ENCODE measurements around the gene PEDS1. TPM values are rescaled to one million over a fixed set of nuclear protein-coding genes. Genes with fewer than 3 reads are reported as not detected.

PEDS1 gene
- total and polyA plus RNA-seq, 2 of the 13 experiments (the other 11 are each of a cell fraction or from before 2014, with no cell fraction given), result 30.5 to 93.9 TPM

- TF ChIP-seq, protein P1, sequence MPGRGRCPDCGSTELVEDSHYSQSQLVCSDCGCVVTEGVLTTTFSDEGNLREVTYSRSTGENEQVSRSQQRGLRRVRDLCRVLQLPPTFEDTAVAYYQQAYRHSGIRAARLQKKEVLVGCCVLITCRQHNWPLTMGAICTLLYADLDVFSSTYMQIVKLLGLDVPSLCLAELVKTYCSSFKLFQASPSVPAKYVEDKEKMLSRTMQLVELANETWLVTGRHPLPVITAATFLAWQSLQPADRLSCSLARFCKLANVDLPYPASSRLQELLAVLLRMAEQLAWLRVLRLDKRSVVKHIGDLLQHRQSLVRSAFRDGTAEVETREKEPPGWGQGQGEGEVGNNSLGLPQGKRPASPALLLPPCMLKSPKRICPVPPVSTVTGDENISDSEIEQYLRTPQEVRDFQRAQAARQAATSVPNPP (CRISPR knock-in tag; IDR thresholded peaks at IDR 0.05), result no peak
- TF ChIP-seq REXO4 (CRISPR knock-in tag; IDR thresholded peaks at IDR 0.05; ENCODE audit: borderline replicate concordance) (no peak), FOXA3 (CRISPR knock-in tag; IDR thresholded peaks at IDR 0.05) (no peak), THAP8 (CRISPR knock-in tag; IDR thresholded peaks at IDR 0.05; ENCODE audit: borderline replicate concordance) (no peak), AKAP8 (CRISPR knock-in tag; IDR thresholded peaks at IDR 0.05) (no peak), RERE (CRISPR knock-in tag; IDR thresholded peaks at IDR 0.05; ENCODE audit: low read depth) (no peak), ZMYM2 (CRISPR knock-in tag; IDR thresholded peaks at IDR 0.05) (no peak), KLF12 (CRISPR knock-in tag; IDR thresholded peaks at IDR 0.05; ENCODE audit: borderline replicate concordance) (no peak), PAXIP1 (CRISPR knock-in tag; conservative IDR thresholded peaks at IDR 0.05) (no peak), MYNN (CRISPR knock-in tag; IDR thresholded peaks at IDR 0.05; ENCODE audit: low read depth) (no peak), BORCS8-MEF2B (CRISPR knock-in tag; IDR thresholded peaks at IDR 0.05) (no peak), ZNF235 (CRISPR knock-in tag; IDR thresholded peaks at IDR 0.05; ENCODE audit: borderline replicate concordance) (peak; percentile 50; the same call in 1 of the 2 replicates), KDM1A (CRISPR knock-in tag; IDR thresholded peaks at IDR 0.05) (no peak)
- TF ChIP-seq, protein P2, sequence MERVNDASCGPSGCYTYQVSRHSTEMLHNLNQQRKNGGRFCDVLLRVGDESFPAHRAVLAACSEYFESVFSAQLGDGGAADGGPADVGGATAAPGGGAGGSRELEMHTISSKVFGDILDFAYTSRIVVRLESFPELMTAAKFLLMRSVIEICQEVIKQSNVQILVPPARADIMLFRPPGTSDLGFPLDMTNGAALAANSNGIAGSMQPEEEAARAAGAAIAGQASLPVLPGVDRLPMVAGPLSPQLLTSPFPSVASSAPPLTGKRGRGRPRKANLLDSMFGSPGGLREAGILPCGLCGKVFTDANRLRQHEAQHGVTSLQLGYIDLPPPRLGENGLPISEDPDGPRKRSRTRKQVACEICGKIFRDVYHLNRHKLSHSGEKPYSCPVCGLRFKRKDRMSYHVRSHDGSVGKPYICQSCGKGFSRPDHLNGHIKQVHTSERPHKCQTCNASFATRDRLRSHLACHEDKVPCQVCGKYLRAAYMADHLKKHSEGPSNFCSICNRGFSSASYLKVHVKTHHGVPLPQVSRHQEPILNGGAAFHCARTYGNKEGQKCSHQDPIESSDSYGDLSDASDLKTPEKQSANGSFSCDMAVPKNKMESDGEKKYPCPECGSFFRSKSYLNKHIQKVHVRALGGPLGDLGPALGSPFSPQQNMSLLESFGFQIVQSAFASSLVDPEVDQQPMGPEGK (CRISPR knock-in tag; IDR thresholded peaks at IDR 0.05), result peak; percentile 46; the same call in 1 of the 2 replicates
- TF ChIP-seq, protein P3, sequence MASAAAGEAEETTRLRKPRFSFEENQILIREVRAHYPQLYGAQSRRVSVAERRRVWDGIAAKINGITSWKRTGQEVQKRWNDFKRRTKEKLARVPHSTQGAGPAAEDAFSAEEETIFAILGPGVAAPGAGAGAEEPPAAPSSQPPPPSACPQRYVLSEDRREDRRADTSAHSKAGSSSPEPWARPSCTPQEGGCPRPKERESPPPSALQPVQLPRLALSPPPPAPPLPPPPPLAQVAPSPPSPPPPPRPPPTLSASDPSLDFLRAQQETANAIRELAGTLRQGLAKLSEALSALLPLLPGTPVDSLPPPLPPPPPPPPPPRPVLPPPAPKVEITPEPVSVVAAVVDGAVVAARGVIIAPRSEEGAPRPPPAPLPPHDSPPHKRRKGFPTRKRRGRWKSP (CRISPR knock-in tag; IDR thresholded peaks at IDR 0.05), result no peak
Measured at GRCh38 chr20:50198180-50198666, 44.7 kb upstream of the PEDS1 start (continued).

Data from HepG2 (cell line).